OCI-LY1 (cell line): ENCODE measurements around the gene CD101.

ENCODE experiments used
- CTCF ChIP-seq: fragments of 200-600 bp; sonication (generic), shearing (Covaris generic); IDR thresholded peaks from 2 replicates; pipeline ENCODE4 v1.5.1; 2017; ENCODE audit warnings: mild to moderate bottlenecking, antibody characterized with exemption, low read length, moderate library complexity, mixed read lengths
- EZH2 ChIP-seq: fragments of 200-600 bp; sonication (generic), shearing (Covaris generic); IDR thresholded peaks from 2 replicates; pipeline ENCODE4 v1.8.0; 2017; ENCODE audit warnings: borderline replicate concordance, mixed run types, mild to moderate bottlenecking, antibody characterized with exemption, low read length, moderate library complexity, mixed read lengths

GRCh38 chr1:117014209-117014608 is 12.6 kb downstream of the CD101 start:
- TF ChIP-seq CTCF (no peak), EZH2 (no peak)
